Astrocyte (in vitro differentiated cells and primary cell): ENCODE measurements around the gene IL5RA.

ENCODE experiments used
- CTCF ChIP-seq: IDR thresholded peaks from 2 replicates; pipeline ENCODE4 v1.5.1; 2011; ENCODE audit warnings: low read depth, mild to moderate bottlenecking, inconsistent platforms, low read length, moderate library complexity; ENCODE audit not compliant: insufficient read depth
- EZH2 ChIP-seq: IDR thresholded peaks from 2 replicates; pipeline ENCODE4 v1.6.1; 2012; ENCODE audit warnings: mild to moderate bottlenecking, low read length, inconsistent platforms; ENCODE audit not compliant: insufficient read depth

DNA sequence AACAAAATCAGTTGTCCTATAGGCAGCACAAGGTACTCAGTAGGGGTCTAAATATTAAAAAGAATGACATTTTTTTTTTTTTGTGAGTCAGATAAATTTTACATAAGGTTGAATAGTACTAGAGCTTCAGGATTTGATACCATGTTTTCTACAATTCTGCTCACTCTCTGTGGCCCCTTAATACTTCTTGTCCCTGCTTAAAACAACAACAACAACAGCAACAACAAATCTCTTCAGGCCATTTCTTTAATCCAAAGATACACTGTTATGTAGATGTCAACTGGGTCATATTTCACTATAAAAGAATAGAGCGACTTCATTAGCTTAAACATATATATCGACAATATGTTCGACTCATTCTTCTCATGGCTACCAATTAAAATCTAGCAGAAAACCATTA is 3.0 kb downstream of the IL5RA start:
- TF ChIP-seq CTCF: no peak
- TF ChIP-seq EZH2: no peak
